Measurements from ENCODE around the gene C5orf52. TPM values are rescaled to one million over a fixed set of nuclear protein-coding genes. Genes with fewer than 3 reads are reported as not detected.
"Not testable (repeated sequence)": the region's sequence is repeated elsewhere in the genome, so short reads cannot be mapped to it uniquely, and the experiment has no call there.

Gene C5orf52
- total and polyA plus RNA-seq, 4 donors, result not detected

DNA sequence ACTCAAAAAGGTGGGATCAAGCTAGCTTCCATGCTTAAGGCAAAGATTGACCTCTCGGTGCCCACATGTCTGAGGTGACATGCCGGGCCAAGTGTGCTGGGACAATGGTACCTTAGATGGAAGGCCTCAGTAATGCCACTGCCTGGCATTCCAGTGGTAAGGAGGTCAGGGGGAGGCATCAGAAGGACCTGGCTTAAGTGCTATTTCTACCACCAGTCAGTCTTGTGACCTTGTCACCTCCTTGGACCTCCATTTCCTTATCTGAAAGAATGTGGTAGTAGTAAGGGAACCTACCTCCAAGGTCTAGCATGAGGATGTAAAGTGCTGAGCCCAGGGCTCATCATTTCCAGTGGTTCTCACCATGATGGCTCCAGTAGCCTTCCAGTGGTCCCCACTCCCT, 8.9 kb downstream of the C5orf52 start:
- Histone ChIP-seq H3K9me3 (ENCODE audit: control insufficient read depth in 4 of 4, low read length in 3 of 4) (no peaks in the 10 kb centered on the region), H3K9ac (ENCODE audit: low read depth in 1 of 2, low read length in 2 of 2) (no peak overlapping the region), H3K4me3 (ENCODE audit: low read depth in 1 of 3, low read length in 3 of 3) (no peak overlapping the region), H3K36me3 (ENCODE audit: control insufficient read depth in 4 of 4, insufficient read depth in 3 of 4, low read depth in 1 of 4, low read length in 3 of 4) (no peaks in the 10 kb centered on the region), H3K27ac (ENCODE audit: low read depth in 1 of 2, low read length in 2 of 2) (no peak overlapping the region), H3K27me3 (ENCODE audit: control insufficient read depth in 4 of 4, insufficient read depth in 4 of 4, low read length in 3 of 4) (no peaks in the 10 kb centered on the region), H3K4me1 (ENCODE audit: control insufficient read depth in 4 of 4, insufficient read depth in 4 of 4, low read length in 3 of 4) (no peaks in the 10 kb centered on the region)
- TF ChIP-seq, protein P1, sequence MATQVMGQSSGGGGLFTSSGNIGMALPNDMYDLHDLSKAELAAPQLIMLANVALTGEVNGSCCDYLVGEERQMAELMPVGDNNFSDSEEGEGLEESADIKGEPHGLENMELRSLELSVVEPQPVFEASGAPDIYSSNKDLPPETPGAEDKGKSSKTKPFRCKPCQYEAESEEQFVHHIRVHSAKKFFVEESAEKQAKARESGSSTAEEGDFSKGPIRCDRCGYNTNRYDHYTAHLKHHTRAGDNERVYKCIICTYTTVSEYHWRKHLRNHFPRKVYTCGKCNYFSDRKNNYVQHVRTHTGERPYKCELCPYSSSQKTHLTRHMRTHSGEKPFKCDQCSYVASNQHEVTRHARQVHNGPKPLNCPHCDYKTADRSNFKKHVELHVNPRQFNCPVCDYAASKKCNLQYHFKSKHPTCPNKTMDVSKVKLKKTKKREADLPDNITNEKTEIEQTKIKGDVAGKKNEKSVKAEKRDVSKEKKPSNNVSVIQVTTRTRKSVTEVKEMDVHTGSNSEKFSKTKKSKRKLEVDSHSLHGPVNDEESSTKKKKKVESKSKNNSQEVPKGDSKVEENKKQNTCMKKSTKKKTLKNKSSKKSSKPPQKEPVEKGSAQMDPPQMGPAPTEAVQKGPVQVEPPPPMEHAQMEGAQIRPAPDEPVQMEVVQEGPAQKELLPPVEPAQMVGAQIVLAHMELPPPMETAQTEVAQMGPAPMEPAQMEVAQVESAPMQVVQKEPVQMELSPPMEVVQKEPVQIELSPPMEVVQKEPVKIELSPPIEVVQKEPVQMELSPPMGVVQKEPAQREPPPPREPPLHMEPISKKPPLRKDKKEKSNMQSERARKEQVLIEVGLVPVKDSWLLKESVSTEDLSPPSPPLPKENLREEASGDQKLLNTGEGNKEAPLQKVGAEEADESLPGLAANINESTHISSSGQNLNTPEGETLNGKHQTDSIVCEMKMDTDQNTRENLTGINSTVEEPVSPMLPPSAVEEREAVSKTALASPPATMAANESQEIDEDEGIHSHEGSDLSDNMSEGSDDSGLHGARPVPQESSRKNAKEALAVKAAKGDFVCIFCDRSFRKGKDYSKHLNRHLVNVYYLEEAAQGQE (IDR thresholded peaks at IDR 0.05), result no peak
- no peak for DNase-seq (ENCODE audit: low spot score)
- 99% methylated on average over 2 of the region's 2 CpGs for WGBS

GRCh38 chr5:157681048-157681447, 9.7 kb downstream of the C5orf52 start:
- WGBS, result 84% methylated on average over 4 of the region's 4 CpGs
- TF ChIP-seq HNF4G (IDR thresholded peaks at IDR 0.05) (no peak), SP1 (IDR thresholded peaks at IDR 0.05) (no peak), EGR1 (IDR thresholded peaks at IDR 0.05; ENCODE audit: low read depth in 2 of 2) (no peak)

DNA sequence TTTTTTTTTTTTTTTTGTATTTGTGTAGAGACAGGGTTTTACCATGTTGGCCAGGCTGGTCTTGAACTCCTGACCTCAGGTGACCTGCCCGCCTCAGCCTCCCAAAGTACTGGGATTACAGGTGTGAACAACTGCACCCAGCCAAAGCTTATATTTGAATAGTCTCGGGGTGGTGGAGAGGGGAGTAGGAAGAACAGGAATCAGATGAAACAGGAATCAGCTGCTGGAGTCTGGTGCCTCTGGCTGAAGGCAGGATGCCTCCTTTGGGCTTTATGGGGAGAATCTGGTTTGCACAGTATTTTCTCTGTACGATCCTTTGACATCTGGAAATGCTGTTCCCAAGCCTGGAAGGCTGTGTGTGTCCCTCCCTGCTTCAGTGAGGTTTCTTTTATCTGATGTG, 10.9 kb downstream of the C5orf52 start:
- H3K36me3 ChIP-seq (ENCODE audit: control insufficient read depth in 4 of 4, insufficient read depth in 3 of 4, low read depth in 1 of 4, low read length in 3 of 4), result no peaks in the 10 kb centered on the region
- H3K27ac ChIP-seq (ENCODE audit: low read depth in 1 of 2, low read length in 2 of 2), result no peak overlapping the region
- H3K9ac ChIP-seq (ENCODE audit: low read depth in 1 of 2, low read length in 2 of 2), result no peak overlapping the region
- no peak for TF ChIP-seq NR2F2 (IDR thresholded peaks at IDR 0.05)
- H3K27me3 ChIP-seq (ENCODE audit: control insufficient read depth in 4 of 4, insufficient read depth in 4 of 4, low read length in 3 of 4), result no peaks in the 10 kb centered on the region
- WGBS, result 60% methylated on average over 3 of the region's 3 CpGs
- no peaks in the 10 kb centered on the region for H3K9me3 ChIP-seq (ENCODE audit: control insufficient read depth in 4 of 4, low read length in 3 of 4)
- no peak for DNase-seq (ENCODE audit: low spot score)
- H3K4me3 ChIP-seq (ENCODE audit: low read depth in 1 of 3, low read length in 3 of 3), result no peak overlapping the region
- H3K4me1 ChIP-seq (ENCODE audit: control insufficient read depth in 4 of 4, insufficient read depth in 4 of 4, low read length in 3 of 4), result no peaks in the 10 kb centered on the region

More at GRCh38 chr5:157681048-157681447, 9.7 kb downstream of the C5orf52 start:
- H3K4me1 ChIP-seq (ENCODE audit: control insufficient read depth in 4 of 4, insufficient read depth in 4 of 4, low read length in 3 of 4), result no peaks in the 10 kb centered on the region
- no peak for DNase-seq (ENCODE audit: low spot score)
- no peaks in the 10 kb centered on the region for H3K27me3 ChIP-seq (ENCODE audit: control insufficient read depth in 4 of 4, insufficient read depth in 4 of 4, low read length in 3 of 4)
- no peaks in the 10 kb centered on the region for H3K36me3 ChIP-seq (ENCODE audit: control insufficient read depth in 4 of 4, insufficient read depth in 3 of 4, low read depth in 1 of 4, low read length in 3 of 4)
- no peak overlapping the region for H3K27ac ChIP-seq (ENCODE audit: low read depth in 1 of 2, low read length in 2 of 2)
- no peak overlapping the region for H3K4me3 ChIP-seq (ENCODE audit: low read depth in 1 of 3, low read length in 3 of 3)
- no peak overlapping the region for H3K9ac ChIP-seq (ENCODE audit: low read depth in 1 of 2, low read length in 2 of 2)
- H3K9me3 ChIP-seq (ENCODE audit: control insufficient read depth in 4 of 4, low read length in 3 of 4), result no peaks in the 10 kb centered on the region

DNA sequence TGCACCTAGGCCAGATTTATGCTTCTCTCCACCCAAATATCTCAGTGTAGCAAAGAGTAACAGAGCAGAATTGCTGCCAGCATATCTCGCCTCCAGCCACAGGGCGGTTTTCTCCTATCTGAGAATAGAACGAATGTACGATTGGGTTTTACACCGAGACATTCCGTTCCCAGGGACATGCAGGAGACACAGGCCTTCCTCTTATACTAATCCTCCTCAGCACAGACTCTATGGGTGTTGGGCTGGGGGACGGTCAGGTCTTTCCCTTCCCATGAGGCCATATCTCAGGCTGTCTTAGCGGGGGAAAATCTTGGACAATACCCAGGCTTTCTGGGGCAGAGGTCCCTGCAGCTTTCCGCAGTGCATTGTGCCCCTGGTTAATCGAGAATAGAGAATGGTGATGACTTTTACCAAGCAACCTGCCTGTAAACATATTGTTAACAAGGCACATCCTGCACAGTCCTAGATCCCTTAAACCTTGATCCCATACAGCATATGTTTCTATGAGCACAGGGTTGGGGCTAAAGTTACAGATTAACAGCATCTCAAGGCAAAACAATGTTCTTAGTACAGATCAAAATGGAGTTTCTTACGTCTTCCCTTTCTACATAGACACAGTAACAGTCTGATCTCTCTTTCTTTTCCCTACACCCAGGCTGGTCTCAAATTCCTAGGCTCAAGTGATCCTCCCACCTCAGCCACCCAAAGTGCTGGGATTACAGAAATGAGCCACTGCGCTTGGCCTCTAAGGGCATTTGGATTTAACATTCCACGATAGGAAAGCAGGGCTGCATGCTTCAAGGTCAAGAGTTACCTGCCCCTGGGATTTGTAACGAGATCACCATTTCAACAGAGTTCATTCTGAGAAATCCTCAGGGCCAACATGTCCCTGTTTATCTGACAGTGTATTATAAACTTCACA, 15.2 kb downstream of the C5orf52 start:
- H3K27ac ChIP-seq (ENCODE audit: low read depth in 1 of 2, low read length in 2 of 2); H3K9me3 ChIP-seq (ENCODE audit: control insufficient read depth in 4 of 4, low read length in 3 of 4); H3K4me3 ChIP-seq (ENCODE audit: low read depth in 1 of 3, low read length in 3 of 3); H3K27me3 ChIP-seq (ENCODE audit: control insufficient read depth in 4 of 4, insufficient read depth in 4 of 4, low read length in 3 of 4); H3K4me1 ChIP-seq (ENCODE audit: control insufficient read depth in 4 of 4, insufficient read depth in 4 of 4, low read length in 3 of 4); DNase-seq (ENCODE audit: low spot score); H3K9ac ChIP-seq (ENCODE audit: low read depth in 1 of 2, low read length in 2 of 2); H3K36me3 ChIP-seq (ENCODE audit: control insufficient read depth in 4 of 4, insufficient read depth in 3 of 4, low read depth in 1 of 4, low read length in 3 of 4): not testable (repeated sequence)
- 88% methylated on average over 14 of the region's 14 CpGs for WGBS

Data from liver (tissue), 9 donors.